ENCODE measurements around the gene C6orf118.

- TF ChIP-seq CTCF (IDR thresholded peaks at IDR 0.05; ENCODE audit: low read depth, low read length, poor library complexity, severe bottlenecking) (no peak), EZH2phosphoT487 (IDR thresholded peaks at IDR 0.05; ENCODE audit: borderline replicate concordance, low read length) (no peak)
These were observed 8.9 kb downstream of the C6orf118 start for GRCh38 chr6:165300422-165300936.

Data from DOHH2 (cell line).